ENCODE data around the gene IL24.

DNA sequence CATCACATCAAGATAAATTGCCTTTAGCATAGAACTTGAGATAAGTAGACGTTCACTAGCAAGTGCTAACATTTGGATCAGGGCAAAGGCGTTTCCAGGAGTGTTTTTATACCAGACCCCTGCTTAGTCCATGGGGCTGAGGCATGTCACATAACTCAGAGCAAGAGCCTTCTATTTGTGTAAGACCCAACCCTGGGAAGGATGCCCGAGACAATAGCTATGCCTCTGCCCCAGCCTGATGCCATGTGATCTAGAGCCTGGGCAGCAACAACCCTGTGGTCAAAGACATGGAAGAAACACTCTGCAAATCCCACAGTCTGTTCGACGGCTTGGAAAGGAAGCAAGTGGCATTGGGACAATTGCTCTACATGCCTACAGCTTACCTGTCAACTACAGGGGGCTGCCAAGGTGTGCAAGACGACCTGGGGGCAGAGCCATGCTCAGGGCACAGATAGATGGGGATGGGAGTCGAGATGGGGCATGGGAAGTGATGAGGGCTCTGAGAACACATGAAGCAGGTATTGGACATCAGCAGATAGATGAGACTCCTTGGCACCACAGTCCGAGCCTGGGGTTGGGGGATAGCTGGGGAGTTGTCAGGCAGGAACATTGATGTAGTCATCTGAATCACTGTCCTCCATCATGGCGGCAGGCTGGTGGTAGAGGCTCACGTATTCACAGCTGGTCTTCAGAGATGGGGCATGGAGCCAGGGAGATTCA, 7.3 kb downstream of the IL24 start:
- TF ChIP-seq POLR2A (IDR thresholded peaks at IDR 0.05) = no peak
- TF ChIP-seq, protein P1, sequence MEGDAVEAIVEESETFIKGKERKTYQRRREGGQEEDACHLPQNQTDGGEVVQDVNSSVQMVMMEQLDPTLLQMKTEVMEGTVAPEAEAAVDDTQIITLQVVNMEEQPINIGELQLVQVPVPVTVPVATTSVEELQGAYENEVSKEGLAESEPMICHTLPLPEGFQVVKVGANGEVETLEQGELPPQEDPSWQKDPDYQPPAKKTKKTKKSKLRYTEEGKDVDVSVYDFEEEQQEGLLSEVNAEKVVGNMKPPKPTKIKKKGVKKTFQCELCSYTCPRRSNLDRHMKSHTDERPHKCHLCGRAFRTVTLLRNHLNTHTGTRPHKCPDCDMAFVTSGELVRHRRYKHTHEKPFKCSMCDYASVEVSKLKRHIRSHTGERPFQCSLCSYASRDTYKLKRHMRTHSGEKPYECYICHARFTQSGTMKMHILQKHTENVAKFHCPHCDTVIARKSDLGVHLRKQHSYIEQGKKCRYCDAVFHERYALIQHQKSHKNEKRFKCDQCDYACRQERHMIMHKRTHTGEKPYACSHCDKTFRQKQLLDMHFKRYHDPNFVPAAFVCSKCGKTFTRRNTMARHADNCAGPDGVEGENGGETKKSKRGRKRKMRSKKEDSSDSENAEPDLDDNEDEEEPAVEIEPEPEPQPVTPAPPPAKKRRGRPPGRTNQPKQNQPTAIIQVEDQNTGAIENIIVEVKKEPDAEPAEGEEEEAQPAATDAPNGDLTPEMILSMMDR (IDR thresholded peaks at IDR 0.05) = no peak

Data from uterus (tissue), 2 donors.